HepG2 (cell line): ENCODE data around the gene CADM1. TPM values are rescaled to one million over a fixed set of nuclear protein-coding genes. Genes with fewer than 3 reads are reported as not detected.
A peak's percentile ranks its signal among the peaks of the same experiment; 100 is the strongest.

Experiments used
- ATAC-seq: fragments of 200-7000 bp; cut with Tn5 transposase; 3 replicates; pipeline ENCODE4 v1.9.1; 2020; ENCODE audit warnings: mild to moderate bottlenecking, moderate library complexity
- BruUV-seq: library from RNA; stranded (reverse); fragments of 400-500 nt; replicated peaks from 2 replicates; lab custom pipeline; 2021; lab: Mats Ljungman, UMichigan
- CTCF ChIA-PET: fragments of 300-600 bp; formaldehyde crosslinking; extraction: SDS; loops from one replicate; lab custom pipeline; 2021; ENCODE audit warnings: low total read pairs, inconsistent platforms, low intra/inter-chr PET ratio; lab: Yijun Ruan, JAX
- POLR2A ChIA-PET: fragments of 350-600 bp; sonication (Branson Sonifier 250); formaldehyde crosslinking; loops from one replicate; lab custom pipeline; 2020; ENCODE audit warnings: antibody characterized with exemption, inconsistent platforms; lab: Yijun Ruan, JAX
- DNase-seq: peaks from one replicate; pipeline ENCODE4 v3.0.0-alpha.2; 2015; ENCODE audit warnings: low spot score
- FAIRE-seq: peaks from 3 replicates; lab custom pipeline; 2011; peaks lifted over from hg19 to GRCh38; lab: Jason Lieb, UNC
- H2AFZ ChIP-seq: one replicate; pipeline ENCODE4 v1.6.1; 2011; ENCODE audit warnings: low read length, inconsistent platforms
- H3K27ac ChIP-seq: fragments of 300-600 bp; 3 replicates; pipeline ENCODE4 v1.8.0; 2011; ENCODE audit warnings: mixed run types, mild to moderate bottlenecking, mixed read lengths, low read length, inconsistent platforms; ENCODE audit not compliant: insufficient read depth; ENCODE audit errors: extremely low read length
- H3K27me3 ChIP-seq, 2 experiments: fragments of 200-600 bp in 1 of 2; 2 replicates in 1 of 2; 3 replicates in 1 of 2; pipeline versions ENCODE4 v1.6.0 to v1.8.0; 2011; ENCODE audit warnings: low read length in 2 of 2, mild to moderate bottlenecking in 2 of 2, moderate library complexity in 2 of 2, inconsistent platforms in 1 of 2; ENCODE audit not compliant: insufficient read depth in 2 of 2, control insufficient read depth in 1 of 2
- H3K36me3 ChIP-seq, 2 experiments: fragments of 200-600 bp in 1 of 2; replicated peaks in 1 of 2; 2 replicates in 1 of 2; 3 replicates in 1 of 2; pipeline versions ENCODE4 v1.5.1 to v1.8.0; 2011; ENCODE audit warnings: low read length in 2 of 2, inconsistent platforms in 1 of 2; ENCODE audit not compliant: insufficient read depth in 2 of 2, control insufficient read depth in 1 of 2
- H3K4me1 ChIP-seq: 2 replicates; pipeline ENCODE4 v1.5.1; 2012; ENCODE audit warnings: low read length, inconsistent platforms; ENCODE audit not compliant: insufficient read depth
- H3K4me2 ChIP-seq: 2 replicates; pipeline ENCODE4 v1.6.0; 2011; ENCODE audit warnings: low read depth, low read length, inconsistent platforms
- H3K4me3 ChIP-seq, 3 experiments: fragments of 200-600 bp in 1 of 3; sonication (generic), shearing (Covaris generic) in 1 of 3; replicated peaks in 1 of 3; 2 replicates each; pipeline ENCODE4 v1.5.1; 2011 to 2016; ENCODE audit warnings: low read length in 3 of 3, inconsistent platforms in 2 of 3, low read depth in 2 of 3, mild to moderate bottlenecking in 2 of 3, control low read depth in 1 of 3, mixed read lengths in 1 of 3; ENCODE audit not compliant: insufficient read depth in 1 of 3
- H3K79me2 ChIP-seq: one replicate; pipeline ENCODE4 v1.6.1; 2011; ENCODE audit warnings: low read length, inconsistent platforms; ENCODE audit not compliant: insufficient read depth
- H3K9ac ChIP-seq: 2 replicates; pipeline ENCODE4 v1.6.0; 2011; ENCODE audit warnings: mild to moderate bottlenecking, low read depth, low read length, inconsistent platforms; ENCODE audit not compliant: insufficient read depth
- H3K9me3 ChIP-seq: 2 replicates; pipeline ENCODE4 v1.5.1; 2012; ENCODE audit warnings: mild to moderate bottlenecking, low read length
- H4K20me1 ChIP-seq: 2 replicates; pipeline ENCODE4 v1.6.0; 2011; ENCODE audit warnings: inconsistent platforms, mild to moderate bottlenecking, low read length, moderate library complexity; ENCODE audit not compliant: insufficient read depth
- ELF4 ChIP-seq: sonication (generic); formaldehyde crosslinking; IDR thresholded peaks from 2 replicates; pipeline ENCODE4 v1.5.0; 2020; ENCODE audit warnings: missing genetic modification reagents, mild to moderate bottlenecking, moderate library complexity, borderline replicate concordance
- FOXA1 ChIP-seq, 2 experiments: fragments of 450-650 bp in 1 of 2; sonication (generic) in 1 of 2; formaldehyde crosslinking in 1 of 2; IDR thresholded peaks; 2 replicates each; pipeline versions ENCODE4 v1.4.0 to v1.6.1; 2016 to 2020; ENCODE audit warnings: missing genetic modification reagents in 1 of 2
- SMAD3 ChIP-seq: sonication (generic); formaldehyde crosslinking; IDR thresholded peaks from 2 replicates; pipeline ENCODE4 v1.4.0; 2020; ENCODE audit warnings: missing genetic modification reagents
- ZNF292 ChIP-seq: sonication (generic); formaldehyde crosslinking; IDR thresholded peaks from 2 replicates; pipeline ENCODE4 v1.8.1; 2022; ENCODE audit warnings: mild to moderate bottlenecking, low read depth, missing genetic modification reagents, borderline replicate concordance
- ZNF710 ChIP-seq: sonication (generic); formaldehyde crosslinking; IDR thresholded peaks from 2 replicates; pipeline ENCODE4 v1.5.0; 2020; ENCODE audit warnings: mild to moderate bottlenecking, missing genetic modification reagents, borderline replicate concordance
- ZNF770 ChIP-seq: sonication (generic); formaldehyde crosslinking; IDR thresholded peaks from 2 replicates; pipeline ENCODE4 v1.5.0; 2020; ENCODE audit warnings: mild to moderate bottlenecking, missing genetic modification reagents
- ZNF775 ChIP-seq: sonication (generic); formaldehyde crosslinking; IDR thresholded peaks from 2 replicates; pipeline ENCODE4 v1.4.0; 2020; ENCODE audit warnings: missing genetic modification reagents, mild to moderate bottlenecking, moderate library complexity, borderline replicate concordance
- WGBS: methylation state at CpG from one replicate; pipeline ENCODE4 v1.1.6; 2017; ENCODE audit warnings: low lambda C conversion rate; 5-methylcytosine and 5-hydroxymethylcytosine counted together
- in situ Hi-C: cut with HindIII; loops from 2 replicates; pipeline ENCODE4 v1.10.0; 2017; ENCODE audit warnings: low pct_unique_long_range_greater_than_20kb; ENCODE audit not compliant: extremely low pct_ligation_motif_present
- intact Hi-C: fragments of 100-400 bp; cut with micrococcal nuclease; formaldehyde crosslinking; loops from one replicate; pipeline ENCODE4 v1.10.0; 2022; ENCODE audit not compliant: unreplicated experiment
- polyA plus RNA-seq, 8 experiments: library from polyadenylated mRNA; depleted of rRNA in 3 of 8; stranded (reverse) in 7 of 8; unstranded in 1 of 8; fragments of >200 nt; fragmentation: Illumina TruSeq in 4 of 8; extraction: Trizol in 4 of 8; gene quantifications; 2 replicates each; pipeline versions ENCODE4 v1.2.1 to v1.2.3, GENCODE V29; 2011 to 2016; ENCODE audit warnings: low read depth in 4 of 8, missing spikeins in 1 of 8, mixed read lengths in 1 of 8; ENCODE audit not compliant: insufficient read depth in 1 of 8
- total RNA-seq, 5 experiments: library from RNA; depleted of rRNA; stranded (reverse); fragments of >200 nt; fragmentation: Illumina TruSeq; extraction: Trizol; gene quantifications; 2 replicates each; pipeline ENCODE4 v1.2.3, GENCODE V29; 2016; ENCODE audit warnings: low read depth in 1 of 5
- TF ChIP-seq, protein P1 (sequence below): IDR thresholded peaks from 2 replicates; pipeline ENCODE4 v1.6.1; 2016; ENCODE audit warnings: low read depth
- TF ChIP-seq, protein P2 (sequence below): sonication (generic); formaldehyde crosslinking; IDR thresholded peaks from 2 replicates; pipeline ENCODE4 v1.4.0; 2020; ENCODE audit warnings: mild to moderate bottlenecking, missing genetic modification reagents

The CADM1 gene
- total and polyA plus RNA-seq, 2 of the 13 experiments (the other 11 are each of a cell fraction or from before 2014, with no cell fraction given), result 71.3 to 122 TPM

DNA sequence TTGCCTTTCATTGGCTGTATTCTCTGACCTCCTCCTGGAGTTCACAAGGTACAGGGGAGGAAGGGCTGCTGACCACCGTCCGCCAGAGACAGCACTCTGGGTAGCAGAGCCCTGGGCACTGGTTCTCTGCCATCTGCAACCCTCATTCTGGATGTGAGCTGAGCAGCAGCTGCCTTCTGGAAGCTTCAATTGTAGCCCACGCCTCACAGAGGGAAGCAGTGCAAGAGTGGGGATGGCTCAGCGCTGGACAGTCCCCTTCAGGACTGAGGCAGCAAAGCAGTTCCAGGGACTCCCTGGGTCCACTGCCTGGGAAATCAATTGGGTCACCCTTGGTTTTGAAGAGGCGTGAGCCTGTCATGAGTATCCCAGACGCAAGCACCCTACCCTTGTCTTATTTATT, 346.2 kb downstream of the CADM1 start:
- ChIA-PET CTCF (no interaction called here), POLR2A (no interaction called here)
- no peak overlapping the region for H3K9ac ChIP-seq
- TF ChIP-seq ELF4 (CRISPR knock-in tag), result no peak
- peak; percentile 32; the same call in 1 of the 2 replicates for TF ChIP-seq ZNF292
- in situ Hi-C loops, result no loop called here
- peak overlapping the region; percentile 50 for H3K4me2 ChIP-seq
- H3K27me3 ChIP-seq, result peaks cover 1 to 7% of the 10 kb centered on the region in 2 experiments; a peak in 3 of 5 replicates
- WGBS, result 26% methylated on average over 5 of the region's 6 CpGs
- FAIRE-seq, result no peak
- no peak for DNase-seq
- H3K9me3 ChIP-seq, result no peaks in the 10 kb centered on the region
- no peak overlapping the region for H3K4me3 ChIP-seq
- no TSS peak for BruUV-seq
- intact Hi-C loops, result no loop called here
- ATAC-seq, result peak; percentile 63
- no peak overlapping the region for H3K27ac ChIP-seq
- peaks cover 22% of the 10 kb centered on the region for H3K4me1 ChIP-seq
- no peaks in the 10 kb centered on the region for H4K20me1 ChIP-seq
- no peaks in the 10 kb centered on the region for H3K36me3 ChIP-seq
- no peaks in the 10 kb centered on the region for H3K79me2 ChIP-seq
- H2AFZ ChIP-seq, result no peak overlapping the region

DNA sequence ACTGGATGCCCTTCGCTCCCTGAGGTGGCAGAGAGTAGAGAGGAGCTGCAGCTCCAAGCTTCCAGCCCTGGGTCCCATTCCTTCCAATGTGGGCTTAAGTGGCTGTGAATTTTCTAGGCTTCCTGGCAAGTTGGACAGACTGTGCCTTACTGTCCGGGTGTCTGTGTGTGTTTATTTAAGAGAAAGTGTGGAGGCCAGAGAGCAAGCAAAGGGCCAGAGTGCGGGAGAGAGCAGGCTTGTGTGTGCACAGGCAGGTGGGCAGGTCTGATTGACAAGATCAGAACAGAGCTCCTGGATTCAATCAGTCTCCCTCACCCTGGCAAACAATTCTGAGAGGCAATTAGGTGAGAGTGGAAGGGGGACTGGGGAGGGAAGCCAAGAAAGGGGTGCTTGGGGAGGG, 347.0 kb downstream of the CADM1 start:
- Histone ChIP-seq H2AFZ (no peak overlapping the region), H3K36me3 (no peaks in the 10 kb centered on the region), H4K20me1 (no peaks in the 10 kb centered on the region), H3K4me3 (no peak overlapping the region; a peak in 1 of 6 replicates), H3K27me3 (peaks cover 1 to 7% of the 10 kb centered on the region in 2 experiments; a peak in 3 of 5 replicates), H3K9me3 (no peaks in the 10 kb centered on the region), H3K4me2 (peak overlapping the region; percentile 50), H3K79me2 (no peaks in the 10 kb centered on the region), H3K9ac (no peak overlapping the region), H3K27ac (no peak overlapping the region), H3K4me1 (peaks cover 22% of the 10 kb centered on the region)
- ATAC-seq, result peak; percentile 93
- intact Hi-C loops (no loop called here), in situ Hi-C loops (no loop called here)
- WGBS, result 25% methylated on average over 3 of the region's 3 CpGs
- no TSS peak for BruUV-seq
- CTCF ChIA-PET, result no interaction called here
- FAIRE-seq, result peak; percentile 46
- peak; percentile 39 for DNase-seq
- POLR2A ChIA-PET, result no interaction called here
- no peak for TF ChIP-seq ZNF770 (CRISPR knock-in tag)
- peak; percentile 69; the same call in 1 of the 2 replicates for TF ChIP-seq ZNF710 (CRISPR knock-in tag)
- TF ChIP-seq ZNF775, result no peak
- TF ChIP-seq SMAD3 (CRISPR knock-in tag), result no peak
- no peak for TF ChIP-seq FOXA1 (IDR thresholded peaks at IDR 0.05)
- TF ChIP-seq FOXA1 (CRISPR knock-in tag; IDR thresholded peaks at IDR 0.05), result 0 out of 2 replicates have a peak, but pooled peaks have one; percentile 21
- TF ChIP-seq, protein P1, sequence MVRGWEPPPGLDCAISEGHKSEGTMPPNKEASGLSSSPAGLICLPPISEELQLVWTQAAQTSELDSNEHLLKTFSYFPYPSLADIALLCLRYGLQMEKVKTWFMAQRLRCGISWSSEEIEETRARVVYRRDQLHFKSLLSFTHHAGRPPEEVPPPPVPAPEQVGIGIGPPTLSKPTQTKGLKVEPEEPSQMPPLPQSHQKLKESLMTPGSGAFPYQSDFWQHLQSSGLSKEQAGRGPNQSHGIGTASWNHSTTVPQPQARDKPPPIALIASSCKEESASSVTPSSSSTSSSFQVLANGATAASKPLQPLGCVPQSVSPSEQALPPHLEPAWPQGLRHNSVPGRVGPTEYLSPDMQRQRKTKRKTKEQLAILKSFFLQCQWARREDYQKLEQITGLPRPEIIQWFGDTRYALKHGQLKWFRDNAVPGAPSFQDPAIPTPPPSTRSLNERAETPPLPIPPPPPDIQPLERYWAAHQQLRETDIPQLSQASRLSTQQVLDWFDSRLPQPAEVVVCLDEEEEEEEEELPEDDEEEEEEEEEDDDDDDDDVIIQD (CRISPR knock-in tag), result no peak
- TF ChIP-seq, protein P2, sequence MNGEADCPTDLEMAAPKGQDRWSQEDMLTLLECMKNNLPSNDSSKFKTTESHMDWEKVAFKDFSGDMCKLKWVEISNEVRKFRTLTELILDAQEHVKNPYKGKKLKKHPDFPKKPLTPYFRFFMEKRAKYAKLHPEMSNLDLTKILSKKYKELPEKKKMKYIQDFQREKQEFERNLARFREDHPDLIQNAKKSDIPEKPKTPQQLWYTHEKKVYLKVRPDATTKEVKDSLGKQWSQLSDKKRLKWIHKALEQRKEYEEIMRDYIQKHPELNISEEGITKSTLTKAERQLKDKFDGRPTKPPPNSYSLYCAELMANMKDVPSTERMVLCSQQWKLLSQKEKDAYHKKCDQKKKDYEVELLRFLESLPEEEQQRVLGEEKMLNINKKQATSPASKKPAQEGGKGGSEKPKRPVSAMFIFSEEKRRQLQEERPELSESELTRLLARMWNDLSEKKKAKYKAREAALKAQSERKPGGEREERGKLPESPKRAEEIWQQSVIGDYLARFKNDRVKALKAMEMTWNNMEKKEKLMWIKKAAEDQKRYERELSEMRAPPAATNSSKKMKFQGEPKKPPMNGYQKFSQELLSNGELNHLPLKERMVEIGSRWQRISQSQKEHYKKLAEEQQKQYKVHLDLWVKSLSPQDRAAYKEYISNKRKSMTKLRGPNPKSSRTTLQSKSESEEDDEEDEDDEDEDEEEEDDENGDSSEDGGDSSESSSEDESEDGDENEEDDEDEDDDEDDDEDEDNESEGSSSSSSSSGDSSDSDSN, result no peak
